Ovary (tissue), 9 donors: Measurements from ENCODE around the gene DKK2. TPM values are rescaled to one million over a fixed set of nuclear protein-coding genes. Genes with fewer than 3 reads are reported as not detected.
"Not testable (repeated sequence)": the region's sequence is repeated elsewhere in the genome, so short reads cannot be mapped to it uniquely, and the experiment has no call there.

Experiments
- DNase-seq, 5 donors: peaks; one replicate each; pipeline ENCODE4 v3.0.0-alpha.2; 2019 to 2020
- H3K27ac ChIP-seq, 2 donors: fragments of 200-600 bp; one replicate each; pipeline versions ENCODE4 v1.5.1 to v1.8.0; 2019 to 2022
- H3K27me3 ChIP-seq: fragments of 200-600 bp; one replicate; pipeline ENCODE4 v1.8.0; 2022
- H3K36me3 ChIP-seq: fragments of 200-600 bp; sonication (generic); one replicate; pipeline ENCODE4 v1.5.1; 2019
- H3K4me1 ChIP-seq: one replicate; pipeline ENCODE4 v1.8.1; 2013; ENCODE audit warnings: mild to moderate bottlenecking, moderate library complexity; ENCODE audit not compliant: insufficient read depth
- H3K4me3 ChIP-seq: fragments of 200-600 bp; sonication (generic); one replicate; pipeline ENCODE4 v1.5.1; 2017
- H3K9me3 ChIP-seq, 2 donors: fragments of 200-600 bp in 1 of 2; sonication (generic) in 1 of 2; one replicate each; pipeline versions ENCODE4 v1.5.1 to v1.8.1; 2013 to 2019; ENCODE audit warnings: mild to moderate bottlenecking in 1 of 2, moderate library complexity in 1 of 2
- EP300 ChIP-seq: sonication (generic); formaldehyde crosslinking; IDR thresholded peaks from one replicate; pipeline ENCODE4 v1.6.1; 2017; ENCODE audit warnings: antibody characterized with exemption
- POLR2A ChIP-seq: fragments of 450-650 bp; IDR thresholded peaks from one replicate; pipeline ENCODE4 v1.6.1; 2017; ENCODE audit warnings: antibody characterized with exemption, mild to moderate bottlenecking, moderate library complexity
- WGBS, 3 donors: extraction: QIAGEN DNeasy Blood & Tissue Kit in 1 of 3; methylation state at CpG; one replicate each; pipeline versions ENCODE4 v1.1.5 to v1.1.7; 2013 to 2017; 5-methylcytosine and 5-hydroxymethylcytosine counted together
- intact Hi-C, 4 donors: fragments of 100-400 bp; cut with DNase I; formaldehyde crosslinking; loops; one replicate each; pipeline versions ENCODE4 v1.11.0 to v1.15.1; 2022 to 2023
- polyA plus RNA-seq, 2 donors: library from polyadenylated mRNA; stranded (reverse); fragments of 200-250 nt in 1 of 2; fragments of 350-450 nt in 1 of 2; fragmentation: Illumina TruSeq in 1 of 2; extraction: RNeasy Lipid Tissue Mini Kit (QIAGEN cat#74804) in 1 of 2; gene quantifications; one replicate each; pipeline ENCODE4 v1.2.3, GENCODE V29; 2013 to 2014
- total RNA-seq, 7 donors: library from RNA; depleted of rRNA in 2 of 7; stranded (reverse); fragments of >200 nt in 2 of 7; fragmentation: NEBNext Ultra II Directional in 3 of 7; extraction: Animal tissue kit (Norgen Biotek cat#: 25700) in 3 of 7; gene quantifications; one replicate each; pipeline versions ENCODE4 v1.1.0 to v1.2.4, GENCODE V29; 2016 to 2023
- TF ChIP-seq, protein P1 (sequence below), 3 donors: fragments of 450-650 bp in 2 of 3; fragments of 200-600 bp in 1 of 3; IDR thresholded peaks; one replicate each; pipeline versions ENCODE4 v1.5.1 to v1.8.0; 2016 to 2022; ENCODE audit warnings: antibody characterized with exemption in 3 of 3, mild to moderate bottlenecking in 1 of 3
- donor health status: DM: no; HTN: no; CAD: no; lungs with moderate emphysema.
- donor health status: DM: no; HTN: no; CAD: no.
- donor health status: Bipolar disorder and iron deficiency.
- donor health status: DM: yes; HTN: yes; CAD: no.
- donor health status: DM: no; HTN: no; CAD: no.
- donor health status: DM: yes; HTN: yes; CAD: no.

DKK2 gene
- total and polyA plus RNA-seq, 9 donors: 0.30 to 3.8 (median 0.62) TPM

- Histone ChIP-seq H3K4me1 (peaks cover 1% of the 10 kb centered on the region), H3K9me3 (no peaks in the 10 kb centered on the region), H3K27ac (no peak overlapping the region), H3K27me3 (no peaks in the 10 kb centered on the region), H3K36me3 (no peaks in the 10 kb centered on the region), H3K4me3 (no peak overlapping the region)
- intact Hi-C loops: no loop called here
- TF ChIP-seq EP300: no peak
- TF ChIP-seq POLR2A: no peak
- TF ChIP-seq, protein P1, sequence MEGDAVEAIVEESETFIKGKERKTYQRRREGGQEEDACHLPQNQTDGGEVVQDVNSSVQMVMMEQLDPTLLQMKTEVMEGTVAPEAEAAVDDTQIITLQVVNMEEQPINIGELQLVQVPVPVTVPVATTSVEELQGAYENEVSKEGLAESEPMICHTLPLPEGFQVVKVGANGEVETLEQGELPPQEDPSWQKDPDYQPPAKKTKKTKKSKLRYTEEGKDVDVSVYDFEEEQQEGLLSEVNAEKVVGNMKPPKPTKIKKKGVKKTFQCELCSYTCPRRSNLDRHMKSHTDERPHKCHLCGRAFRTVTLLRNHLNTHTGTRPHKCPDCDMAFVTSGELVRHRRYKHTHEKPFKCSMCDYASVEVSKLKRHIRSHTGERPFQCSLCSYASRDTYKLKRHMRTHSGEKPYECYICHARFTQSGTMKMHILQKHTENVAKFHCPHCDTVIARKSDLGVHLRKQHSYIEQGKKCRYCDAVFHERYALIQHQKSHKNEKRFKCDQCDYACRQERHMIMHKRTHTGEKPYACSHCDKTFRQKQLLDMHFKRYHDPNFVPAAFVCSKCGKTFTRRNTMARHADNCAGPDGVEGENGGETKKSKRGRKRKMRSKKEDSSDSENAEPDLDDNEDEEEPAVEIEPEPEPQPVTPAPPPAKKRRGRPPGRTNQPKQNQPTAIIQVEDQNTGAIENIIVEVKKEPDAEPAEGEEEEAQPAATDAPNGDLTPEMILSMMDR (IDR thresholded peaks at IDR 0.05): no peak
- WGBS, 3 donors: 85 to 92% (median 91%) methylated on average over 1 of the region's 1 CpG
- DNase-seq: no peak
Observed at GRCh38 chr4:106909486-106910188, 126.5 kb downstream of the DKK2 start.

GRCh38 chr4:106908049-106908448, 128.1 kb downstream of the DKK2 start:
- H3K9me3 ChIP-seq, H3K36me3 ChIP-seq, DNase-seq, H3K4me1 ChIP-seq, H3K4me3 ChIP-seq, H3K27ac ChIP-seq, H3K27me3 ChIP-seq, intact Hi-C loops: not testable (repeated sequence)
- WGBS, 3 donors: 92 to 97% (median 92%) methylated on average over 11 of the region's 11 CpGs

DNA sequence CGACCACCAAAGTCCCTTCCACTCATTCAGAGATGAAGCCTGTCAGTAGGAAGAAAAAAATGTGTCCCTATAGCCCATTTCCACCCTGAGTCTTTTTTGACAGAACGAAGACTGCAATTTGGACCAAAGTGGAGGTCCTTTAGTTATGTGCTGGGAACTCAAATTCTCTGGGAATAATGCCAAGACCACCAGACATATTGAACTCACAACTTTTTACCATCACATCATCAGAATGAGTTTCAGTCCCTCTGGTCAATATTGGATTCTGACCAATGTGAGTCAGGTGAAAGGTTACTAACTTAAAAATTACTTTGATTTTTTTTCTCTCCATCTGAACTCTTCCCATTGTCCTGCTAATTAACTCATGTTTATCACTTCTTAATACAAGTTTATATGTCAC, 128.9 kb downstream of the DKK2 start:
- TF ChIP-seq, protein P1 (IDR thresholded peaks at IDR 0.05): no peak
- TF ChIP-seq EP300: no peak
- no peak for TF ChIP-seq POLR2A
- H3K27ac ChIP-seq: no peak overlapping the region
- H3K36me3 ChIP-seq: no peaks in the 10 kb centered on the region
- no peak overlapping the region for H3K4me3 ChIP-seq
- no peak for DNase-seq
- H3K4me1 ChIP-seq: no peaks in the 10 kb centered on the region
- intact Hi-C loops: no loop called here
- WGBS, 3 donors: 81 to 92% (median 90%) methylated on average over 2 of the region's 2 CpGs
- no peaks in the 10 kb centered on the region for H3K9me3 ChIP-seq
- no peaks in the 10 kb centered on the region for H3K27me3 ChIP-seq

GRCh38 chr4:106906728-106907127, 129.4 kb downstream of the DKK2 start:
- intact Hi-C loops: no loop called here
- Histone ChIP-seq H3K9me3 (no peaks in the 10 kb centered on the region), H3K27ac (no peak overlapping the region), H3K4me1 (no peaks in the 10 kb centered on the region), H3K4me3 (no peak overlapping the region), H3K36me3 (no peaks in the 10 kb centered on the region), H3K27me3 (no peaks in the 10 kb centered on the region)
- WGBS, 3 donors: 90 to 95% (median 92%) methylated on average over 1 of the region's 1 CpG
- no peak for DNase-seq
- no peak for TF ChIP-seq EP300
- TF ChIP-seq, protein P1 (IDR thresholded peaks at IDR 0.05): no peak
- TF ChIP-seq POLR2A: no peak

DNA sequence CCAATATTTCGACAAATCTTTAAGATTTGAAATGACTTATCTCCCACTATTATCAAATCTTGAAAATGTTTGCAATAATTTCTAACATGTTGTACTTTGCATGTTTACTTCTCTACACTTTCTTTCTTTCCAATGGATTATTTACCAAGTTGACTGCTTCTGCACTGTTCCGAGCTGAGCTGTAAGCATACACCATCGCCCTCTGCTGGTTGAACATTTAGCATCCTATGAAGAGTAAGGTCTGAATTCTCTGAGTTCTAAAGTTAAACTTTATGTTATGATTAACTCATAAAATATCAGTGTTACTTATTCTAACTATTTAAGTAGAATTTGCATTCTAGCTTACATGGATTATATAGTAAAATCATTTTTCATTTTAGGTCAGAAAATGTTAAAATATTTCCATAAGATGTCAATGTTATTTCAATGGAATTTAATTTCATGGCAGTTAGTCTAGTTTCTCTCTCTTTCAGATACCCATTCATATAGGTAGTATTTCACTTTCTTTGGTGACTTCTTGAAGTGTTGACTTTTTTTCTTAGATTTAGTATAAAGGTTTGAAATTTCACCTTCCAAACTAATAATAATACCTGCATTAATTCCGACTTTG, 137.4 kb downstream of the DKK2 start:
- no peak overlapping the region for H3K4me3 ChIP-seq
- intact Hi-C loops: no loop called here
- 45 to 47% (median 47%) methylated on average over 4 of the region's 4 CpGs for WGBS, 3 donors
- H3K27me3 ChIP-seq: no peaks in the 10 kb centered on the region
- TF ChIP-seq POLR2A: no peak
- TF ChIP-seq EP300: no peak
- TF ChIP-seq, protein P1 (IDR thresholded peaks at IDR 0.05): peak; percentile 19 to 51 (median 31)
- H3K9me3 ChIP-seq: no peaks in the 10 kb centered on the region
- DNase-seq: peak in 4 of 5 donors; percentile 15 to 53 (median 17)
- no peak overlapping the region for H3K27ac ChIP-seq
- H3K36me3 ChIP-seq: no peaks in the 10 kb centered on the region
- H3K4me1 ChIP-seq: no peaks in the 10 kb centered on the region
